K562 (cell line): ENCODE data around the gene USHBP1. TPM values are rescaled to one million over a fixed set of nuclear protein-coding genes. Genes with fewer than 3 reads are reported as not detected.
A peak's percentile ranks its signal among the peaks of the same experiment; 100 is the strongest.

ENCODE experiments used
- DNMT1 ChIP-seq: fragments of 450-650 bp; IDR thresholded peaks from 2 replicates; pipeline ENCODE4 v1.6.1; 2016; ENCODE audit warnings: antibody characterized with exemption, mild to moderate bottlenecking
- DPF2 ChIP-seq: fragments of 450-650 bp; IDR thresholded peaks from 2 replicates; pipeline ENCODE4 v1.6.1; 2016
- ERF ChIP-seq: fragments of 450-650 bp; formaldehyde crosslinking; IDR thresholded peaks from 2 replicates; pipeline ENCODE4 v1.4.0; 2020; ENCODE audit warnings: mild to moderate bottlenecking, mixed read lengths
- HMGN3 ChIP-seq: IDR thresholded peaks from 2 replicates; pipeline ENCODE4 v1.6.1; 2011; ENCODE audit warnings: borderline replicate concordance, low read depth, mild to moderate bottlenecking, mixed read lengths, low read length; ENCODE audit not compliant: insufficient read length; ENCODE audit errors: extremely low read depth
- HSF4 ChIP-seq: fragments of 250-450 bp; sonication (Bioruptor Pico); IDR thresholded peaks from 2 replicates; pipeline ENCODE4 v2.1.2; 2022; ENCODE audit warnings: mild to moderate bottlenecking, moderate library complexity, borderline replicate concordance
- JUND ChIP-seq, 2 experiments: IDR thresholded peaks; 2 replicates in 1 of 2; 3 replicates in 1 of 2; pipeline ENCODE4 v1.6.1; 2011; ENCODE audit warnings: borderline replicate concordance in 2 of 2, low read depth in 2 of 2, low read length in 2 of 2, improper control_type of control experiment in 1 of 2, missing biosample characterization in 1 of 2, missing genetic modification characterization in 1 of 2, missing genetic modification reagents in 1 of 2
- NCOA6 ChIP-seq: fragments of 450-650 bp; IDR thresholded peaks from 2 replicates; pipeline ENCODE4 v1.6.1; 2017; ENCODE audit warnings: mild to moderate bottlenecking
- NFRKB ChIP-seq: fragments of 450-650 bp; IDR thresholded peaks from 2 replicates; pipeline ENCODE4 v1.6.1; 2016; ENCODE audit warnings: low read depth
- POLR2AphosphoS2 ChIP-seq: IDR thresholded peaks from 2 replicates; pipeline ENCODE4 v1.6.1; 2012; ENCODE audit warnings: low read length, improper control_type of control experiment
- PRDM10 ChIP-seq: fragments of 450-650 bp; IDR thresholded peaks from 2 replicates; pipeline ENCODE4 v1.6.1; 2018; ENCODE audit not compliant: partially characterized antibody
- SMARCC2 ChIP-seq: fragments of 450-650 bp; IDR thresholded peaks from 2 replicates; pipeline ENCODE4 v1.6.1; 2017; ENCODE audit warnings: antibody characterized with exemption, moderate library complexity, mild to moderate bottlenecking, low read depth
- ZBED1 ChIP-seq: IDR thresholded peaks from 2 replicates; pipeline ENCODE4 v1.6.1; 2014
- ZFP36 ChIP-seq: fragments of 150-350 bp; IDR thresholded peaks from 2 replicates; pipeline ENCODE4 v1.6.1; 2018; ENCODE audit warnings: low read length, low read depth; ENCODE audit not compliant: partially characterized antibody
- ZNF121 ChIP-seq: sonication (generic); formaldehyde crosslinking; conservative IDR thresholded peaks from 2 replicates; pipeline ENCODE4 v1.8.0; 2022; ENCODE audit warnings: missing genetic modification reagents
- ZNF133 ChIP-seq: fragments of 250-450 bp; sonication (Bioruptor Pico); IDR thresholded peaks from 2 replicates; pipeline ENCODE4 v1.4.0; 2020; ENCODE audit warnings: mild to moderate bottlenecking
- ZNF764 ChIP-seq: fragments of 250-450 bp; sonication (Bioruptor Pico); IDR thresholded peaks from 2 replicates; pipeline ENCODE4 v1.4.0; 2020; ENCODE audit warnings: low read depth, mild to moderate bottlenecking, moderate library complexity
- ZSCAN29 ChIP-seq: fragments of 450-650 bp; IDR thresholded peaks from 2 replicates; pipeline ENCODE4 v1.6.1; 2017
- polyA plus RNA-seq, 8 experiments: library from polyadenylated mRNA; depleted of rRNA in 4 of 8; stranded (reverse) in 5 of 8; unstranded in 3 of 8; fragments of >200 nt; fragmentation: Nextera tagmentation in 2 of 8; fragmentation: Illumina TruSeq in 1 of 8; extraction: Ambion mirVana in 2 of 8; extraction: Trizol in 1 of 8; gene quantifications; 2 replicates each; pipeline versions ENCODE4 v1.2.1 to v1.2.3, GENCODE V29; 2011 to 2014; ENCODE audit warnings: inconsistent platforms in 1 of 8, missing spikeins in 1 of 8
- total RNA-seq, 7 experiments: library from RNA; depleted of rRNA in 6 of 7; stranded (reverse); fragments of >200 nt in 6 of 7; fragmentation: Illumina TruSeq in 2 of 7; extraction: Trizol in 2 of 7; gene quantifications; 2 replicates each; pipeline versions ENCODE4 v1.2.1 to v1.2.3, GENCODE V29; 2011 to 2021; ENCODE audit warnings: low replicate concordance in 1 of 7
- TF ChIP-seq, protein P1 (sequence below): fragments of 200-800 bp; sonication (Bioruptor generic); IDR thresholded peaks from 2 replicates; pipeline ENCODE4 v1.6.1; 2017; ENCODE audit warnings: missing genetic modification characterization, missing compliant biosample characterization
- TF ChIP-seq, protein P2 (sequence below): IDR thresholded peaks from 3 replicates; pipeline ENCODE4 v1.6.1; 2011; ENCODE audit warnings: borderline replicate concordance, mild to moderate bottlenecking, moderate library complexity; ENCODE audit not compliant: insufficient read length; ENCODE audit errors: extremely low read depth

The USHBP1 gene
- total and polyA plus RNA-seq, 9 of the 15 experiments (the other 6 are each of a cell fraction or from before 2014, with no cell fraction given), result 0.03 to 0.10 (median 0.05) TPM; not detected in 5

DNA sequence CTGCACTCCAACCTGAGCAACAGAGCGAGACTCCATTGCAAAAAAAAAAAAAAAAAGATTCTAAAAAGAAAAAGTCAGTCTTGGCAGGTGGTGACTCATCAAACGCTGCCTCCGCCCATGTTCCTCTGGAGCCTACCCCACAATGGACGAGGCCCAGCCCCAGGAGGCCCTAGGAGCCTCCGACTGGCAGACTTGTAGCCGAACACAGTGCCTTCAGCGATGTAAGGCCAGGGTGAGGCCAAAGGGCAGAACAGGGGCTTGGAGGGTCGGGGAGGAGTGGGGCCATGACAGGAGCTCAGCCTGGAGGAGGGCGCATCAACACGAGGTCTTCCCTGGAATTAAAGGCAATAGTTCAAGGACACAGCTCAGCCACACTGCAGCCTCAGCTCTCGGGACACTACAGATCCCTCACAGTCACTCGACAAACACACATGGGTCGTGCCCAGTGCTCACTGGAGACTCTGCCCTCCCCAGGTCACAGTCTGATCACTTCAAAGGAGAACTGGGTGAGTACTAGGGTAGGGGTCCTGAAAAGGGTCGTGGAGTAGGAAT is 44.3 kb downstream of the USHBP1 start (continued):
- TF ChIP-seq, protein P1, sequence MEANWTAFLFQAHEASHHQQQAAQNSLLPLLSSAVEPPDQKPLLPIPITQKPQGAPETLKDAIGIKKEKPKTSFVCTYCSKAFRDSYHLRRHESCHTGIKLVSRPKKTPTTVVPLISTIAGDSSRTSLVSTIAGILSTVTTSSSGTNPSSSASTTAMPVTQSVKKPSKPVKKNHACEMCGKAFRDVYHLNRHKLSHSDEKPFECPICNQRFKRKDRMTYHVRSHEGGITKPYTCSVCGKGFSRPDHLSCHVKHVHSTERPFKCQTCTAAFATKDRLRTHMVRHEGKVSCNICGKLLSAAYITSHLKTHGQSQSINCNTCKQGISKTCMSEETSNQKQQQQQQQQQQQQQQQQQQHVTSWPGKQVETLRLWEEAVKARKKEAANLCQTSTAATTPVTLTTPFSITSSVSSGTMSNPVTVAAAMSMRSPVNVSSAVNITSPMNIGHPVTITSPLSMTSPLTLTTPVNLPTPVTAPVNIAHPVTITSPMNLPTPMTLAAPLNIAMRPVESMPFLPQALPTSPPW (CRISPR knock-in tag), result peak; percentile 28; the same call in 1 of the 2 replicates
- TF ChIP-seq ZSCAN29, result no peak
- no peak for TF ChIP-seq ZNF764 (CRISPR knock-in tag)
- no peak for TF ChIP-seq ERF (CRISPR knock-in tag)
- no peak for TF ChIP-seq DNMT1
- TF ChIP-seq ZBED1, result 0 out of 2 replicates have a peak, but pooled peaks have one; percentile 35
- TF ChIP-seq, protein P2, sequence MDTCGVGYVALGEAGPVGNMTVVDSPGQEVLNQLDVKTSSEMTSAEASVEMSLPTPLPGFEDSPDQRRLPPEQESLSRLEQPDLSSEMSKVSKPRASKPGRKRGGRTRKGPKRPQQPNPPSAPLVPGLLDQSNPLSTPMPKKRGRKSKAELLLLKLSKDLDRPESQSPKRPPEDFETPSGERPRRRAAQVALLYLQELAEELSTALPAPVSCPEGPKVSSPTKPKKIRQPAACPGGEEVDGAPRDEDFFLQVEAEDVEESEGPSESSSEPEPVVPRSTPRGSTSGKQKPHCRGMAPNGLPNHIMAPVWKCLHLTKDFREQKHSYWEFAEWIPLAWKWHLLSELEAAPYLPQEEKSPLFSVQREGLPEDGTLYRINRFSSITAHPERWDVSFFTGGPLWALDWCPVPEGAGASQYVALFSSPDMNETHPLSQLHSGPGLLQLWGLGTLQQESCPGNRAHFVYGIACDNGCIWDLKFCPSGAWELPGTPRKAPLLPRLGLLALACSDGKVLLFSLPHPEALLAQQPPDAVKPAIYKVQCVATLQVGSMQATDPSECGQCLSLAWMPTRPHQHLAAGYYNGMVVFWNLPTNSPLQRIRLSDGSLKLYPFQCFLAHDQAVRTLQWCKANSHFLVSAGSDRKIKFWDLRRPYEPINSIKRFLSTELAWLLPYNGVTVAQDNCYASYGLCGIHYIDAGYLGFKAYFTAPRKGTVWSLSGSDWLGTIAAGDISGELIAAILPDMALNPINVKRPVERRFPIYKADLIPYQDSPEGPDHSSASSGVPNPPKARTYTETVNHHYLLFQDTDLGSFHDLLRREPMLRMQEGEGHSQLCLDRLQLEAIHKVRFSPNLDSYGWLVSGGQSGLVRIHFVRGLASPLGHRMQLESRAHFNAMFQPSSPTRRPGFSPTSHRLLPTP, result no peak
- TF ChIP-seq NFRKB, result peak; percentile 64
- no peak for TF ChIP-seq ZNF133 (CRISPR knock-in tag)
- TF ChIP-seq NCOA6, result no peak
- TF ChIP-seq HSF4 (CRISPR knock-in tag), result no peak
- peak; percentile 94 for TF ChIP-seq JUND (IDR thresholded peaks at IDR 0.05; ENCODE audit: borderline replicate concordance, low read depth, low read length)
- TF ChIP-seq JUND (tag; IDR thresholded peaks at IDR 0.05; ENCODE audit: borderline replicate concordance, low read depth, low read length), result peak; percentile 92
- no peak for TF ChIP-seq ZFP36
- no peak for TF ChIP-seq POLR2AphosphoS2
- 0 out of 2 replicates have a peak, but pooled peaks have one; percentile 14 for TF ChIP-seq ZNF121 (CRISPR knock-in tag)
- peak; percentile 78 for TF ChIP-seq DPF2
- TF ChIP-seq HMGN3, result no peak
- no peak for TF ChIP-seq SMARCC2
- peak; percentile 30 for TF ChIP-seq PRDM10
